DND-41 (cell line): ENCODE measurements around the gene IFNLR1.

ENCODE experiments used
- ATAC-seq: fragments of 200-7000 bp; cut with Tn5 transposase; 3 replicates; pipeline ENCODE4 v1.9.1; 2021; ENCODE audit warnings: low read depth; ENCODE audit not compliant: insufficient read depth
- DNase-seq: peaks from one replicate; pipeline ENCODE4 v3.0.0-alpha.2; 2020
- H2AFZ ChIP-seq: 2 replicates; pipeline ENCODE4 v1.6.0; 2012; ENCODE audit warnings: low read depth, low read length
- H3K27ac ChIP-seq: 2 replicates; pipeline ENCODE4 v1.5.1; 2012; ENCODE audit warnings: low read length, inconsistent platforms
- H3K27me3 ChIP-seq: fragments of 200-600 bp; sonication (generic); 2 replicates; pipeline ENCODE4 v1.6.0; 2012; ENCODE audit warnings: low read length, mild to moderate bottlenecking, inconsistent platforms; ENCODE audit not compliant: insufficient read depth, poor library complexity
- H3K36me3 ChIP-seq: 2 replicates; pipeline ENCODE4 v1.5.1; 2012; ENCODE audit warnings: low read length, inconsistent platforms; ENCODE audit not compliant: insufficient read depth
- H3K4me1 ChIP-seq: 2 replicates; pipeline ENCODE4 v1.5.1; 2012; ENCODE audit warnings: mild to moderate bottlenecking, low read length; ENCODE audit not compliant: insufficient read depth
- H3K4me2 ChIP-seq: 2 replicates; pipeline ENCODE4 v1.6.0; 2012; ENCODE audit warnings: mild to moderate bottlenecking, moderate library complexity, low read length, inconsistent platforms; ENCODE audit not compliant: insufficient read depth
- H3K4me3 ChIP-seq, 2 experiments: fragments of 200-600 bp in 1 of 2; shearing (Covaris generic) in 1 of 2; 2 replicates each; pipeline ENCODE4 v1.5.1; 2012 to 2016; ENCODE audit warnings: inconsistent platforms in 2 of 2, low read length in 2 of 2, mild to moderate bottlenecking in 2 of 2, low read depth in 1 of 2, moderate library complexity in 1 of 2
- H3K79me2 ChIP-seq: 2 replicates; pipeline ENCODE4 v1.6.0; 2012; ENCODE audit warnings: low read length, inconsistent platforms; ENCODE audit not compliant: insufficient read depth
- H3K9ac ChIP-seq: 2 replicates; pipeline ENCODE4 v1.6.0; 2012; ENCODE audit warnings: low read depth, mild to moderate bottlenecking, inconsistent platforms, low read length, moderate library complexity
- H3K9me3 ChIP-seq: 2 replicates; pipeline ENCODE4 v1.5.1; 2012; ENCODE audit warnings: low read length, moderate library complexity, mild to moderate bottlenecking, inconsistent platforms; ENCODE audit not compliant: insufficient read depth, severe bottlenecking
- H4K20me1 ChIP-seq: 2 replicates; pipeline ENCODE4 v1.6.0; 2012; ENCODE audit warnings: low read length; ENCODE audit not compliant: insufficient read depth
- CTCF ChIP-seq: IDR thresholded peaks from 2 replicates; pipeline ENCODE4 v1.5.1; 2012; ENCODE audit warnings: borderline replicate concordance, low read length, moderate library complexity, mild to moderate bottlenecking; ENCODE audit not compliant: poor library complexity, severe bottlenecking; ENCODE audit errors: extremely low read depth
- EZH2 ChIP-seq: IDR thresholded peaks from 3 replicates; pipeline ENCODE4 v1.6.1; 2012; ENCODE audit warnings: borderline replicate concordance, low read depth, mild to moderate bottlenecking, moderate library complexity, low read length, inconsistent platforms; ENCODE audit not compliant: severe bottlenecking

IFNLR1 gene

GRCh38 chr1:24104854-24105253 lies 82.2 kb downstream of the IFNLR1 start:
- ATAC-seq = no peak
- Histone ChIP-seq H2AFZ (no peak overlapping the region), H3K36me3 (no peaks in the 10 kb centered on the region), H3K27ac (no peak overlapping the region), H4K20me1 (no peaks in the 10 kb centered on the region), H3K9ac (no peak overlapping the region), H3K4me2 (no peak overlapping the region), H3K79me2 (no peaks in the 10 kb centered on the region), H3K27me3 (peaks cover 10% of the 10 kb centered on the region), H3K4me3 (no peak overlapping the region), H3K4me1 (no peaks in the 10 kb centered on the region), H3K9me3 (no peaks in the 10 kb centered on the region)
- DNase-seq = no peak
- TF ChIP-seq EZH2 = no peak
- no peak for TF ChIP-seq CTCF
